ENCODE measurements around the gene S100A8.

The S100A8 gene

GRCh38 chr1:153346077-153346723 is 44.7 kb downstream of the S100A8 start:
- DNase-seq (ENCODE audit: low spot score), result no peak

GRCh38 chr1:153345187-153346076 is 45.4 kb downstream of the S100A8 start:
- no peak for DNase-seq (ENCODE audit: low spot score)

- DNase-seq (ENCODE audit: low spot score), result no peak
Measured at GRCh38 chr1:153344718-153345025, 46.2 kb downstream of the S100A8 start.

- DNase-seq (ENCODE audit: low spot score), result no peak
Measured at GRCh38 chr1:153343811-153344717, 46.8 kb downstream of the S100A8 start.

- DNase-seq (ENCODE audit: low spot score), result no peak
Measured at GRCh38 chr1:153343040-153343681, 47.7 kb downstream of the S100A8 start.

- no peak for DNase-seq (ENCODE audit: low spot score)
Measured at GRCh38 chr1:153342178-153342577, 48.7 kb downstream of the S100A8 start.

GRCh38 chr1:153341431-153341934 is 49.4 kb downstream of the S100A8 start:
- no peak for DNase-seq (ENCODE audit: low spot score)

GRCh38 chr1:153340356-153340755 is 50.5 kb downstream of the S100A8 start:
- DNase-seq (ENCODE audit: low spot score), result no peak
